OCI-LY7 (cell line): ENCODE results near the gene ANKRD33B. TPM values are rescaled to one million over a fixed set of nuclear protein-coding genes. Genes with fewer than 3 reads are reported as not detected.
"Not testable (repeated sequence)": the region's sequence is repeated elsewhere in the genome, so short reads cannot be mapped to it uniquely, and the experiment has no call there.

Experiments used
- BruUV-seq: library from RNA; stranded (reverse); fragments of 400-500 nt; replicated peaks from 2 replicates; lab custom pipeline; 2021; lab: Mats Ljungman, UMichigan
- CTCF ChIA-PET: fragments of 300-600 bp; sonication (Branson Sonifier 250); formaldehyde crosslinking; loops from one replicate; lab custom pipeline; 2022; ENCODE audit warnings: antibody characterized with exemption; ENCODE audit not compliant: unreplicated experiment; lab: Charles Lee
- POLR2A ChIA-PET: fragments of 300-600 bp; sonication (Branson Sonifier 250); formaldehyde crosslinking; loops from one replicate; lab custom pipeline; 2022; ENCODE audit warnings: antibody characterized with exemption; lab: Charles Lee
- DNase-seq: peaks from one replicate; pipeline ENCODE4 v3.0.0-alpha.2; 2015; ENCODE audit warnings: low spot score
- H2AFZ ChIP-seq: fragments of 200-600 bp; sonication (generic), shearing (Covaris generic); 2 replicates; pipeline ENCODE4 v1.6.1; 2014; ENCODE audit warnings: mild to moderate bottlenecking, antibody characterized with exemption, low read length, moderate library complexity
- H3K27ac ChIP-seq: fragments of 200-600 bp; sonication (generic); 2 replicates; pipeline ENCODE4 v1.5.1; 2014; ENCODE audit warnings: mixed run types, low read depth, mild to moderate bottlenecking, moderate library complexity, low read length, inconsistent platforms; ENCODE audit not compliant: poor library complexity, severe bottlenecking
- H3K36me3 ChIP-seq: fragments of 200-600 bp; sonication (generic); 2 replicates; pipeline ENCODE4 v1.6.1; 2014; ENCODE audit warnings: mild to moderate bottlenecking, antibody characterized with exemption, low read length, moderate library complexity, mixed read lengths; ENCODE audit not compliant: insufficient read depth
- H3K4me1 ChIP-seq: fragments of 200-600 bp; sonication (generic); 2 replicates; pipeline ENCODE4 v1.5.1; 2014; ENCODE audit warnings: mild to moderate bottlenecking, low read length; ENCODE audit not compliant: insufficient read depth, poor library complexity, severe bottlenecking
- H3K4me2 ChIP-seq: fragments of 200-600 bp; sonication (generic); 2 replicates; pipeline ENCODE4 v1.6.1; 2014; ENCODE audit warnings: mild to moderate bottlenecking, low read length
- H3K4me3 ChIP-seq: fragments of 200-600 bp; sonication (generic); 2 replicates; pipeline ENCODE4 v1.5.1; 2014; ENCODE audit warnings: mild to moderate bottlenecking, low read depth, low read length; ENCODE audit not compliant: poor library complexity, severe bottlenecking
- H3K79me2 ChIP-seq: fragments of 200-600 bp; sonication (generic); 2 replicates; pipeline ENCODE4 v1.6.1; 2016; ENCODE audit warnings: low read depth, mild to moderate bottlenecking, low read length, moderate library complexity, mixed read lengths; ENCODE audit not compliant: insufficient read depth
- H3K9me2 ChIP-seq: fragments of 200-600 bp; sonication (generic); 2 replicates; pipeline ENCODE4 v1.6.1; 2016; ENCODE audit warnings: mild to moderate bottlenecking, low read length, mixed read lengths; ENCODE audit not compliant: insufficient read depth
- H3K9me3 ChIP-seq: fragments of 200-600 bp; sonication (generic); 2 replicates; pipeline ENCODE4 v1.6.1; 2014; ENCODE audit warnings: mild to moderate bottlenecking, mixed run types, low read length, mixed read lengths
- H4K20me1 ChIP-seq: fragments of 200-600 bp; sonication (generic); 2 replicates; pipeline ENCODE4 v1.6.1; 2014; ENCODE audit warnings: mild to moderate bottlenecking, antibody characterized with exemption, low read length, moderate library complexity, mixed read lengths; ENCODE audit not compliant: insufficient read depth
- EZH2phosphoT487 ChIP-seq: fragments of 200-600 bp; sonication (generic); IDR thresholded peaks from 2 replicates; pipeline ENCODE4 v1.6.1; 2018; ENCODE audit warnings: low read depth, borderline replicate concordance, mild to moderate bottlenecking, mixed run types, antibody characterized with exemption, low read length, moderate library complexity, mixed read lengths
- intact Hi-C: fragments of 100-400 bp; cut with micrococcal nuclease; formaldehyde crosslinking; loops from one replicate; pipeline ENCODE4 v1.10.0; 2022; ENCODE audit not compliant: unreplicated experiment
- total RNA-seq, 2 experiments: library from RNA; depleted of rRNA in 1 of 2; stranded (reverse); fragments of >200 nt in 1 of 2; shearing (Covaris generic) in 1 of 2; gene quantifications; 2 replicates each; pipeline ENCODE4 v1.2.3, GENCODE V29; 2014 to 2022
- TF ChIP-seq, protein P1 (sequence below): fragments of 200-600 bp; sonication (generic); conservative IDR thresholded peaks from 2 replicates; pipeline ENCODE4 v1.5.1; 2014; ENCODE audit warnings: mild to moderate bottlenecking, antibody characterized with exemption, low read length, moderate library complexity, mixed read lengths

Gene ANKRD33B
- total RNA-seq, 2 experiments from 2014 or later, result 5.6 to 11.4 TPM

DNA sequence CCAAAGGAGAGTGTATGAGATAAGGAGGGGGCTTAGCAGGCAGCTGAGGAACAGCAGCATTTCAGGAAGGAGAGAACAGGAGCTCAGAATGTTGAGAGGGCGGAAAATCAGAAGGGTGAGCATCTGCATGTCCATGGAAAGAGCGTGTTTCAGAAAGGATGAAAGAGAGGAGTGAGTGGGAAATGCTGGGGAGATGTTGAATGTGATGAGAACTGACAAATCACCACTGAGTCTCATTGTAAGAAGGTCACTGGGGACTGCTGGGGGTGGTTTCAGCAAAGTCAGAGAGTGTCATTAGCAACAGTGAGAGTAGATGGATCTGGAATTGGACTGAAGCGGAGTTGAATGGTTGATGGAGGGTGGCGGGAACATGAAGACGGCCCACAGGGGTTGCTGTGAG lies 65.8 kb downstream of the ANKRD33B start:
- Histone ChIP-seq H3K9me2 (no peaks in the 10 kb centered on the region), H3K4me2 (no peak overlapping the region), H2AFZ (no peak overlapping the region), H3K36me3 (no peaks in the 10 kb centered on the region; the same call in 1 of the 2 replicates), H3K27ac (no peak overlapping the region), H3K79me2 (no peaks in the 10 kb centered on the region; the same call in 1 of the 2 replicates), H3K4me1 (peaks cover 64% of the 10 kb centered on the region), H3K9me3 (peaks cover 3% of the 10 kb centered on the region; the same call in 1 of the 2 replicates), H3K4me3 (no peak overlapping the region), H4K20me1 (no peaks in the 10 kb centered on the region)
- intact Hi-C loops, result loop anchor here (2.0 to 5.0 kb wide), 4 partner anchors 122 to 345 kb away; partner anchors contain the start of genes DAP and MARCHF6
- DNase-seq, result no peak
- POLR2A ChIA-PET, result interaction anchor here (0.9 to 1.2 kb wide), 3 partner anchors 9 to 174 kb away, joined by 3 to 5 read pairs (median 3); no protein-coding TSS in a partner anchor
- BruUV-seq, result no TSS peak
- CTCF ChIA-PET, result interaction anchor here (1.4 to 1.6 kb wide), 2 partner anchors 22 to 178 kb away, joined by 3 to 6 read pairs; no protein-coding TSS in a partner anchor
- no peak for TF ChIP-seq EZH2phosphoT487
- TF ChIP-seq, protein P1, sequence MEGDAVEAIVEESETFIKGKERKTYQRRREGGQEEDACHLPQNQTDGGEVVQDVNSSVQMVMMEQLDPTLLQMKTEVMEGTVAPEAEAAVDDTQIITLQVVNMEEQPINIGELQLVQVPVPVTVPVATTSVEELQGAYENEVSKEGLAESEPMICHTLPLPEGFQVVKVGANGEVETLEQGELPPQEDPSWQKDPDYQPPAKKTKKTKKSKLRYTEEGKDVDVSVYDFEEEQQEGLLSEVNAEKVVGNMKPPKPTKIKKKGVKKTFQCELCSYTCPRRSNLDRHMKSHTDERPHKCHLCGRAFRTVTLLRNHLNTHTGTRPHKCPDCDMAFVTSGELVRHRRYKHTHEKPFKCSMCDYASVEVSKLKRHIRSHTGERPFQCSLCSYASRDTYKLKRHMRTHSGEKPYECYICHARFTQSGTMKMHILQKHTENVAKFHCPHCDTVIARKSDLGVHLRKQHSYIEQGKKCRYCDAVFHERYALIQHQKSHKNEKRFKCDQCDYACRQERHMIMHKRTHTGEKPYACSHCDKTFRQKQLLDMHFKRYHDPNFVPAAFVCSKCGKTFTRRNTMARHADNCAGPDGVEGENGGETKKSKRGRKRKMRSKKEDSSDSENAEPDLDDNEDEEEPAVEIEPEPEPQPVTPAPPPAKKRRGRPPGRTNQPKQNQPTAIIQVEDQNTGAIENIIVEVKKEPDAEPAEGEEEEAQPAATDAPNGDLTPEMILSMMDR, result no peak

DNA sequence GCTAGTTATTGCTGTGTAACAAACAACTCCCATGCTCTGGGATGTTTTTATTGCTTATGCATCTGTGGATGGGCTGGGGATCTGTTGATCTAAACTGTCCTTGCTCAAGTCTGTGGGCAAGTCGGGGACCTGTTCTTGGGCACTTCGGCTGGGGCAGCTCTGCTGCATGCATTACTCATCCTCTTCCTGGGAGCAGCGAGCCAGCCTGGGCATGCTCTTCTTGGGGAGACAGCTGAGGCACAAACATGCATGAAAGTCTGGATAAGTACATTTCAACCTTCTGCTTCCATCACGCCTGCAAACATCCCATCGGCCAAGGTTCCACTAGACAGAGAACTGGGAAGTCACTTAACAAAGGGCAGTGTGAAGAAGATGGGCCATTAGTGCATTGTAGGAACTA lies 66.3 kb downstream of the ANKRD33B start:
- intact Hi-C loops, result no loop called here
- no peaks in the 10 kb centered on the region; the same call in 1 of the 2 replicates for H3K36me3 ChIP-seq
- H3K27ac ChIP-seq, result no peak overlapping the region
- H3K4me3 ChIP-seq, result no peak overlapping the region
- POLR2A ChIA-PET, result interaction anchor here (1.0 kb wide), 1 partner anchor 9 kb away, joined by 5 read pairs; no protein-coding TSS in a partner anchor
- H3K4me2 ChIP-seq, result no peak overlapping the region
- CTCF ChIA-PET, result interaction anchor here (1.6 kb wide), 1 partner anchor 179 kb away, joined by 3 read pairs; no protein-coding TSS in a partner anchor
- H3K79me2 ChIP-seq, result no peaks in the 10 kb centered on the region; the same call in 1 of the 2 replicates
- no peak for TF ChIP-seq EZH2phosphoT487
- TF ChIP-seq, protein P1, result no peak
- no peaks in the 10 kb centered on the region for H4K20me1 ChIP-seq
- H3K9me3 ChIP-seq, result peaks cover 3% of the 10 kb centered on the region; the same call in 1 of the 2 replicates
- H2AFZ ChIP-seq, result no peak overlapping the region
- BruUV-seq, result no TSS peak
- DNase-seq, result no peak
- peaks cover 68% of the 10 kb centered on the region for H3K4me1 ChIP-seq
- H3K9me2 ChIP-seq, result no peaks in the 10 kb centered on the region

DNA sequence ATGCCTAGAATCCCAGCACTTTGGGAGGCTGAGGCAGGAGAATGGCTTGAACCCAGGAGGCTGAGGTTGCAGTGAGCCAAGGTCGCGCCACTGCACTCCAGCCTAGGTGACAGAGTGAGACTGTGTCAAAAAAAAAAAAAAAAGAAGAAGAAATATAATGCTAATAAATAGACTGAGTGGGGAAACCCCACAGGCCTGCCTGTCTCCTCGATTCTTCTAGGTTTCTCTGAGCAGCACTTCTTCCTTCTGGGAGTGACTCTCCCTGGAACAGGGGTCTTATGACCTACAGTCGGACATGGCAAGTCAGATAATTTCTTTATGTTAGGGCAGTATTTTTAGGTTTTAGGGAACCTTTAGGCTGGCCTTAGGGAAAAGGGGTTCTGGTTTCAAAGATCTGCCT lies 66.9 kb downstream of the ANKRD33B start:
- H2AFZ ChIP-seq, H3K9me2 ChIP-seq, H3K4me3 ChIP-seq, intact Hi-C loops, BruUV-seq, CTCF ChIA-PET, H3K27ac ChIP-seq, DNase-seq, H3K9me3 ChIP-seq, H4K20me1 ChIP-seq, H3K79me2 ChIP-seq, H3K36me3 ChIP-seq: not testable (repeated sequence)
- POLR2A ChIA-PET, result interaction anchor here (1.6 kb wide), 1 partner anchor 178 kb away, joined by 3 read pairs; no protein-coding TSS in a partner anchor
- Histone ChIP-seq H3K4me1 (peaks cover 71% of the 10 kb centered on the region), H3K4me2 (peak overlapping the region; percentile 68)
